Cardiac fibroblast (primary cell): ENCODE data around the gene DRGX.
A peak's percentile ranks its signal among the peaks of the same experiment; 100 is the strongest.

Experiments
- DNase-seq, 2 donors: peaks; one replicate each; pipeline versions ENCODE4 v3.0.0 to v3.0.0-alpha.2; 2010; ENCODE audit warnings: low read depth in 2 of 2
- H3K4me3 ChIP-seq, 2 donors: replicated peaks in 1 of 2; 1 replicate in 1 of 2; 2 replicates in 1 of 2; pipeline ENCODE4 v1.5.1; 2011; ENCODE audit warnings: low read depth in 2 of 2, low read length in 2 of 2, mild to moderate bottlenecking in 2 of 2, moderate library complexity in 1 of 2
- CTCF ChIP-seq: IDR thresholded peaks from one replicate; pipeline ENCODE4 v1.5.1; 2011; ENCODE audit warnings: low read depth, mild to moderate bottlenecking, low read length, inconsistent platforms

The DRGX gene

GRCh38 chr10:49360271-49361177, 35.4 kb downstream of the DRGX start:
- H3K4me3 ChIP-seq = no peak overlapping the region
- DNase-seq = peak in 1 of 2 donors; percentile 33

GRCh38 chr10:49359349-49360270, 36.3 kb downstream of the DRGX start:
- DNase-seq = peak; percentile 46 to 68
- H3K4me3 ChIP-seq = no peak overlapping the region
- TF ChIP-seq CTCF = no peak

More at GRCh38 chr10:49360271-49361177, 35.4 kb downstream of the DRGX start:
- no peak for TF ChIP-seq CTCF

- DNase-seq = no peak
- H3K4me3 ChIP-seq = no peak overlapping the region
Observed at GRCh38 chr10:49357910-49358309, 38.0 kb downstream of the DRGX start.

GRCh38 chr10:49356944-49357343, 38.9 kb downstream of the DRGX start:
- TF ChIP-seq CTCF = no peak
- H3K4me3 ChIP-seq = no peak overlapping the region
- DNase-seq = no peak

More at GRCh38 chr10:49357910-49358309, 38.0 kb downstream of the DRGX start:
- no peak for TF ChIP-seq CTCF

GRCh38 chr10:49356181-49356580, 39.7 kb downstream of the DRGX start:
- no peak for DNase-seq
- TF ChIP-seq CTCF = no peak
- no peak overlapping the region for H3K4me3 ChIP-seq

- no peak overlapping the region for H3K4me3 ChIP-seq
- no peak for TF ChIP-seq CTCF
- no peak for DNase-seq
Observed at GRCh38 chr10:49355221-49355620, 40.7 kb downstream of the DRGX start.
